ENCODE measurements around the gene PCBD1. TPM values are rescaled to one million over a fixed set of nuclear protein-coding genes. Genes with fewer than 3 reads are reported as not detected.

Gene PCBD1
- total RNA-seq, 1 experiment from 2014 or later: 163 TPM

DNA sequence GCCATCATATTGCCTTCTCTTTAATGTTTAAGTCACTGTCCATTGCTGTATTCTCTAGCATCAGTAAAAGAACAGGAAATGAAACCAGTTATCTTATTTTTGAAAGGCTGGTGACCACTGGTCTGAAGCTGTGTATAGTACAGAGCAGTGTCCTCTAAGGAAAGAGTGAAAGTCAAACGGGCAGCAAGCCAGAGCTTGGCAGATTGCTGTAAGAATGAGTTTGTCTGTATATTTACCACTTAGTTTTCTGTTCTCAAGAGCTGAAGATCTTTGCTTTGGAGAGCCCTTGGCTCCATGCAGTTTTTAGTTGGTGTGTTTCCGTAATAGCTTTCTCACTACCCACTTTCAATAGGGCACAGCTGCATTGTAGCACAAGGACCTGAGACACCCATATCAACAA, 31.9 kb downstream of the PCBD1 start:
- Histone ChIP-seq H3K9me3 (ENCODE audit: control insufficient read depth in 1 of 2, insufficient read depth in 1 of 2, low read depth in 1 of 2, low read length in 2 of 2) (no peaks in the 10 kb centered on the region), H3K79me2 (ENCODE audit: insufficient read depth, low read length) (no peaks in the 10 kb centered on the region), H3K4me1 (ENCODE audit: control insufficient read depth in 1 of 2, insufficient read depth in 2 of 2, low read length in 2 of 2) (no peaks in the 10 kb centered on the region; a peak in 1 of 4 replicates), H3K4me3 (replicated peaks in 1 of 2; ENCODE audit: low read depth in 1 of 2, low read length in 2 of 2) (no peak overlapping the region), H4K20me1 (ENCODE audit: insufficient read depth) (no peaks in the 10 kb centered on the region), H3K27me3 (ENCODE audit: insufficient read depth, low read length) (no peaks in the 10 kb centered on the region), H3K36me3 (ENCODE audit: control insufficient read depth in 1 of 2, insufficient read depth in 2 of 2, low read length in 2 of 2) (peaks cover 18 to 33% of the 10 kb centered on the region in 2 experiments; a peak in 3 of 4 replicates), H3K9me2 (ENCODE audit: insufficient read depth) (no peaks in the 10 kb centered on the region), H3K9ac (ENCODE audit: low read length) (no peak overlapping the region), H3K27ac (ENCODE audit: low read depth, low read length) (no peak overlapping the region), H3K4me2 (ENCODE audit: low read length) (no peak overlapping the region), H2AFZ (ENCODE audit: low read depth, low read length, poor library complexity, severe bottlenecking) (no peak overlapping the region)
- intact Hi-C loops (cut with micrococcal nuclease): no loop called here
- no peak for ATAC-seq
- CTCF ChIA-PET: no interaction called here
- RAD21 ChIA-PET (ENCODE audit: low non-redundant PET in 1 of 2, low total read pairs in 2 of 2, uncharacterized antibody in 2 of 2, unreplicated experiment in 2 of 2): no interaction called here
- DNase-seq (ENCODE audit: low read depth, low spot score): no peak
- TF ChIP-seq ZBTB33 (IDR thresholded peaks at IDR 0.05; ENCODE audit: extremely low read depth, insufficient replicate concordance, low read length): no peak
- no peak for TF ChIP-seq ELF1 (IDR thresholded peaks at IDR 0.05; ENCODE audit: borderline replicate concordance, low read depth)
- TF ChIP-seq FOSL1 (IDR thresholded peaks at IDR 0.05; ENCODE audit: low read depth): no peak
- no peak for TF ChIP-seq POLR2AphosphoS5 (IDR thresholded peaks at IDR 0.05; ENCODE audit: low read depth, low read length)
- no peak for TF ChIP-seq SRF (IDR thresholded peaks at IDR 0.05; ENCODE audit: low read depth)
- TF ChIP-seq EGR1 (IDR thresholded peaks at IDR 0.05; ENCODE audit: low read depth): no peak
- TF ChIP-seq SIN3A (IDR thresholded peaks at IDR 0.05; ENCODE audit: low read depth): no peak
- TF ChIP-seq ZFX (IDR thresholded peaks at IDR 0.05): no peak
- no peak for TF ChIP-seq SP1 (IDR thresholded peaks at IDR 0.05; ENCODE audit: low read depth)
- TF ChIP-seq YY1 (IDR thresholded peaks at IDR 0.05; ENCODE audit: extremely low read depth, insufficient replicate concordance, low read depth, low read length): no peak
- TF ChIP-seq ATF3 (IDR thresholded peaks at IDR 0.05): no peak
- TF ChIP-seq EZH2 (IDR thresholded peaks at IDR 0.05): no peak
- no peak for TF ChIP-seq CBX3 (IDR thresholded peaks at IDR 0.05; ENCODE audit: low read depth)
- no peak for TF ChIP-seq EZH2phosphoT487 (IDR thresholded peaks at IDR 0.05; ENCODE audit: borderline replicate concordance)
- TF ChIP-seq JUND (IDR thresholded peaks at IDR 0.05): no peak
- no TSS peak for BruUV-seq (replicated peaks)
- POLR2A ChIA-PET: no interaction called here
